HG02798 (cell line): ENCODE data around the gene CARNS1.

Experiments used
- ATAC-seq: cut with Tn5 transposase; IDR thresholded peaks from one replicate; pipeline ENCODE4 v1.9.1; 2021; ENCODE audit warnings: mild to moderate bottlenecking; ENCODE audit not compliant: unreplicated experiment, poor library complexity

The CARNS1 gene

GRCh38 chr11:67415501-67416304, at the start of gene CARNS1:
TSS of gene CARNS1 (plus strand) at chr11:67415678. CDS start at chr11:67416200, 522 bp downstream.
- no peak for ATAC-seq

GRCh38 chr11:67365736-67366444, 49.6 kb upstream of the CARNS1 start:
- no peak for ATAC-seq

GRCh38 chr11:67366546-67366945, 48.9 kb upstream of the CARNS1 start:
- no peak for ATAC-seq

GRCh38 chr11:67366961-67367760, 48.3 kb upstream of the CARNS1 start:
- ATAC-seq, result no peak

- no peak for ATAC-seq
Observed at GRCh38 chr11:67367761-67368227, 47.7 kb upstream of the CARNS1 start.

GRCh38 chr11:67368621-67369020, 46.9 kb upstream of the CARNS1 start:
- ATAC-seq, result no peak

- ATAC-seq, result no peak
Observed at GRCh38 chr11:67369275-67369674, 46.2 kb upstream of the CARNS1 start.

- ATAC-seq, result no peak
Observed at GRCh38 chr11:67369801-67370284, 45.6 kb upstream of the CARNS1 start.

- ATAC-seq, result no peak
Observed at GRCh38 chr11:67370351-67371076, 45.0 kb upstream of the CARNS1 start.

GRCh38 chr11:67371189-67371910, 44.1 kb upstream of the CARNS1 start:
- ATAC-seq, result no peak

- no peak for ATAC-seq
Observed at GRCh38 chr11:67371911-67372320, 43.6 kb upstream of the CARNS1 start.

GRCh38 chr11:67372321-67372992, 43.0 kb upstream of the CARNS1 start:
- ATAC-seq, result no peak

- no peak for ATAC-seq
Observed at GRCh38 chr11:67372993-67373647, 42.4 kb upstream of the CARNS1 start, which contains the start of gene CLCF1. TSS of gene CLCF1 (minus strand) at chr11:67373598. CDS start at chr11:67373539, 59 bp downstream.

GRCh38 chr11:67373648-67374570, 41.6 kb upstream of the CARNS1 start:
- no peak for ATAC-seq

- no peak for ATAC-seq
Observed at GRCh38 chr11:67374571-67375281, 40.8 kb upstream of the CARNS1 start.

- ATAC-seq, result no peak
Observed at GRCh38 chr11:67375320-67376055, 40.0 kb upstream of the CARNS1 start.
